A549 (cell line): ENCODE measurements around the gene PSMC3IP. TPM values are rescaled to one million over a fixed set of nuclear protein-coding genes. Genes with fewer than 3 reads are reported as not detected.
A peak's percentile ranks its signal among the peaks of the same experiment; 100 is the strongest.

ENCODE experiments used
- CBX8 ChIP-seq: fragments of 200-600 bp; sonication (generic); IDR thresholded peaks from 2 replicates; pipeline ENCODE4 v1.6.1; 2016
- CEBPB ChIP-seq, 2 experiments: fragments of >200 bp in 1 of 2; sonication (Bioruptor Twin) in 1 of 2; formaldehyde crosslinking in 1 of 2; IDR thresholded peaks; 2 replicates each; pipeline ENCODE4 v1.6.1; 2012 to 2016
- CHD4 ChIP-seq: fragments of 200-600 bp; sonication (generic); IDR thresholded peaks from 2 replicates; pipeline ENCODE4 v1.6.1; 2016; ENCODE audit warnings: antibody characterized with exemption, mild to moderate bottlenecking, borderline replicate concordance
- E2F6 ChIP-seq: IDR thresholded peaks from 2 replicates; pipeline ENCODE4 v1.6.1; 2012; ENCODE audit warnings: low read depth, borderline replicate concordance
- EHMT2 ChIP-seq: fragments of 200-600 bp; sonication (generic); IDR thresholded peaks from 2 replicates; pipeline ENCODE4 v1.6.1; 2016; ENCODE audit warnings: antibody characterized with exemption, low read depth, mild to moderate bottlenecking, moderate library complexity
- ESRRA ChIP-seq: fragments of 150-350 bp; IDR thresholded peaks from 2 replicates; pipeline ENCODE4 v1.6.1; 2014; ENCODE audit warnings: mild to moderate bottlenecking, low read length, borderline replicate concordance
- FOSB ChIP-seq: fragments of 250-450 bp; sonication (Bioruptor Pico); IDR thresholded peaks from 2 replicates; pipeline ENCODE4 v1.5.0; 2020; ENCODE audit warnings: mild to moderate bottlenecking, moderate library complexity
- FOXS1 ChIP-seq: fragments of 250-450 bp; sonication (Bioruptor Pico); IDR thresholded peaks from 2 replicates; pipeline ENCODE4 v1.5.0; 2020; ENCODE audit warnings: mild to moderate bottlenecking, moderate library complexity
- GATA3 ChIP-seq: IDR thresholded peaks from 2 replicates; pipeline ENCODE4 v1.6.1; 2012; ENCODE audit warnings: borderline replicate concordance
- HDAC2 ChIP-seq: fragments of 200-600 bp; sonication (generic); IDR thresholded peaks from 2 replicates; pipeline ENCODE4 v1.6.1; 2016
- HEYL ChIP-seq: fragments of 250-450 bp; sonication (Bioruptor Pico); IDR thresholded peaks from 2 replicates; pipeline ENCODE4 v1.8.0; 2021; ENCODE audit warnings: mild to moderate bottlenecking, moderate library complexity
- HOXA7 ChIP-seq: fragments of 250-450 bp; sonication (Bioruptor Pico); IDR thresholded peaks from 2 replicates; pipeline ENCODE4 v1.5.0; 2020; ENCODE audit warnings: mild to moderate bottlenecking, moderate library complexity
- HOXB5 ChIP-seq: fragments of 250-450 bp; sonication (Bioruptor Pico); IDR thresholded peaks from 2 replicates; pipeline ENCODE4 v1.5.0; 2020; ENCODE audit warnings: mild to moderate bottlenecking, moderate library complexity
- JUNB ChIP-seq: fragments of >200 bp; sonication (Bioruptor Twin); formaldehyde crosslinking; IDR thresholded peaks from 2 replicates; pipeline ENCODE4 v1.6.1; 2016
- KDM1A ChIP-seq: fragments of 200-600 bp; sonication (generic); IDR thresholded peaks from 2 replicates; pipeline ENCODE4 v1.6.1; 2016; ENCODE audit warnings: low read depth, mild to moderate bottlenecking
- KDM5A ChIP-seq: fragments of 200-600 bp; sonication (generic); IDR thresholded peaks from 2 replicates; pipeline ENCODE4 v1.6.1; 2016; ENCODE audit warnings: antibody characterized with exemption, mild to moderate bottlenecking
- MAFK ChIP-seq: fragments of 450-650 bp; IDR thresholded peaks from 2 replicates; pipeline ENCODE4 v1.6.1; 2014; ENCODE audit not compliant: partially characterized antibody
- NPAS2 ChIP-seq: fragments of 250-450 bp; sonication (Bioruptor Pico); IDR thresholded peaks from 2 replicates; pipeline ENCODE4 v1.8.0; 2022; ENCODE audit warnings: mild to moderate bottlenecking, moderate library complexity, borderline replicate concordance
- NR3C1 ChIP-seq: fragments of >200 bp; sonication (Bioruptor Twin); formaldehyde crosslinking; IDR thresholded peaks from 3 replicates; pipeline ENCODE4 v1.6.1; 2017
- PHF8 ChIP-seq: fragments of 200-600 bp; sonication (generic); IDR thresholded peaks from 2 replicates; pipeline ENCODE4 v1.6.1; 2016; ENCODE audit warnings: low read depth, mild to moderate bottlenecking, antibody characterized with exemption, moderate library complexity, borderline replicate concordance
- RAD21 ChIP-seq, 2 experiments: fragments of >200 bp in 1 of 2; sonication (Bioruptor Twin) in 1 of 2; formaldehyde crosslinking in 1 of 2; IDR thresholded peaks in 1 of 2; conservative IDR thresholded peaks in 1 of 2; 2 replicates in 1 of 2; 3 replicates in 1 of 2; pipeline ENCODE4 v1.6.1; 2012 to 2018; ENCODE audit warnings: inconsistent platforms in 1 of 2
- RARB ChIP-seq: fragments of 250-450 bp; sonication (Bioruptor Pico); IDR thresholded peaks from 2 replicates; pipeline ENCODE4 v1.8.0; 2021; ENCODE audit warnings: mild to moderate bottlenecking, moderate library complexity
- RCOR1 ChIP-seq: fragments of 150-350 bp; IDR thresholded peaks from 2 replicates; pipeline ENCODE4 v1.6.1; 2014; ENCODE audit warnings: antibody characterized with exemption, low read length, low read depth
- RNF2 ChIP-seq: fragments of 200-600 bp; sonication (generic); IDR thresholded peaks from 2 replicates; pipeline ENCODE4 v1.6.1; 2016; ENCODE audit warnings: low read depth, mild to moderate bottlenecking, antibody characterized with exemption, moderate library complexity, borderline replicate concordance
- SMC3 ChIP-seq: fragments of >200 bp; sonication (Bioruptor Twin); formaldehyde crosslinking; IDR thresholded peaks from 3 replicates; pipeline ENCODE4 v1.6.1; 2018; ENCODE audit warnings: inconsistent platforms
- SREBF2 ChIP-seq: fragments of 450-650 bp; IDR thresholded peaks from 2 replicates; pipeline ENCODE4 v1.6.1; 2014; ENCODE audit warnings: mild to moderate bottlenecking, moderate library complexity
- ZC3H11A ChIP-seq: fragments of 450-650 bp; IDR thresholded peaks from 2 replicates; pipeline ENCODE4 v1.6.1; 2014; ENCODE audit warnings: antibody characterized with exemption, mild to moderate bottlenecking
- ZFP36 ChIP-seq: fragments of 450-650 bp; IDR thresholded peaks from 2 replicates; pipeline ENCODE4 v1.6.1; 2014; ENCODE audit warnings: borderline replicate concordance; ENCODE audit not compliant: partially characterized antibody
- polyA plus RNA-seq, 4 experiments: library from polyadenylated mRNA; depleted of rRNA in 3 of 4; stranded (reverse); fragments of >200 nt; fragmentation: RNase III in 1 of 4; extraction: RNeasy Plus Mini Kit Qiagen cat#74134 plus additional on column Dnase treatment in 1 of 4; gene quantifications; 2 replicates in 3 of 4; 3 replicates in 1 of 4; pipeline ENCODE4 v1.2.3, GENCODE V29; 2011 to 2017
- TF ChIP-seq, protein P1 (sequence below): fragments of 250-450 bp; sonication (Bioruptor Pico); IDR thresholded peaks from 2 replicates; pipeline ENCODE4 v1.5.0; 2020; ENCODE audit warnings: low read depth, mild to moderate bottlenecking, moderate library complexity
- TF ChIP-seq, protein P2 (sequence below): IDR thresholded peaks from 2 replicates; pipeline ENCODE4 v1.6.1; 2012
- TF ChIP-seq, protein P3 (sequence below): fragments of 200-600 bp; sonication (generic); IDR thresholded peaks from 2 replicates; pipeline ENCODE4 v1.6.1; 2016; ENCODE audit warnings: antibody characterized with exemption, mild to moderate bottlenecking, moderate library complexity
- TF ChIP-seq, protein P4 (sequence below): fragments of >200 bp; sonication (Bioruptor Twin); formaldehyde crosslinking; IDR thresholded peaks from 2 replicates; pipeline ENCODE4 v1.6.1; 2016
- TF ChIP-seq, protein P5 (sequence below): fragments of 450-650 bp; IDR thresholded peaks from 2 replicates; pipeline ENCODE4 v1.6.1; 2014; ENCODE audit warnings: antibody characterized with exemption
- TF ChIP-seq, protein P6 (sequence below): fragments of >200 bp; sonication (Bioruptor Twin); formaldehyde crosslinking; IDR thresholded peaks from 3 replicates; pipeline ENCODE4 v1.6.1; 2016
- TF ChIP-seq, protein P7 (sequence below): IDR thresholded peaks from 2 replicates; pipeline ENCODE4 v1.6.1; 2012

The PSMC3IP gene
- polyA plus RNA-seq, 2 of the 4 experiments (the other 2 are of a cell fraction), result 26.1 to 37.9 TPM

DNA sequence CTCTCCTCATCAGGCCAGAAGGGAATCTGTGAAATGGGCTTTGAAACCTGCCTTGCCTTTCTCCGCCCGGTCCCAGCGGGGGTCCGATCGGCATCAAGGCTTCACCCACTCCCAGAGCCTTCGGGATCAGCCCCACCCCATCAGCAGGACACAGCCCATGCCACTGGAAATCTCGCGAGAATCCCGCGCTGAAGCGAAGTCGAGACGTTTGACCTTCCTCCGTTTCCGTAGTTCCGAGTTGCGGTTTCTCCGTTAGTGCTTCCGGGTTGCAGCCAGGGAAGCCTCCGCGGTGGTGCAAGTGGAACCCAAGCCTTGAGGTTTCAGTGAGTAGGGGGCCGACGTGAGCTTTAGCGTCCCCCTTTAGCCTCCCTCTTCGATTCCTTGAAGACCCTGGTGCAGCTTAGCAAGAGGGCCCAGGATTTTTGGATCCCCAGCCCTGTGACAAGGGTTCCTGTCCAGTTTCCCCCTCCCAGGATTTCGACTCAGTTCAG is 15.6 kb downstream of the PSMC3IP start, which contains the start of gene COASY (continued):
- TF ChIP-seq, protein P1, sequence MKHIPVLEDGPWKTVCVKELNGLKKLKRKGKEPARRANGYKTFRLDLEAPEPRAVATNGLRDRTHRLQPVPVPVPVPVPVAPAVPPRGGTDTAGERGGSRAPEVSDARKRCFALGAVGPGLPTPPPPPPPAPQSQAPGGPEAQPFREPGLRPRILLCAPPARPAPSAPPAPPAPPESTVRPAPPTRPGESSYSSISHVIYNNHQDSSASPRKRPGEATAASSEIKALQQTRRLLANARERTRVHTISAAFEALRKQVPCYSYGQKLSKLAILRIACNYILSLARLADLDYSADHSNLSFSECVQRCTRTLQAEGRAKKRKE, result no peak
- no peak for TF ChIP-seq HDAC2
- TF ChIP-seq ZFP36, result no peak
- no peak for TF ChIP-seq PHF8
- peak; percentile 86 for TF ChIP-seq GATA3
- no peak for TF ChIP-seq RARB (CRISPR knock-in tag)
- TF ChIP-seq, protein P2, sequence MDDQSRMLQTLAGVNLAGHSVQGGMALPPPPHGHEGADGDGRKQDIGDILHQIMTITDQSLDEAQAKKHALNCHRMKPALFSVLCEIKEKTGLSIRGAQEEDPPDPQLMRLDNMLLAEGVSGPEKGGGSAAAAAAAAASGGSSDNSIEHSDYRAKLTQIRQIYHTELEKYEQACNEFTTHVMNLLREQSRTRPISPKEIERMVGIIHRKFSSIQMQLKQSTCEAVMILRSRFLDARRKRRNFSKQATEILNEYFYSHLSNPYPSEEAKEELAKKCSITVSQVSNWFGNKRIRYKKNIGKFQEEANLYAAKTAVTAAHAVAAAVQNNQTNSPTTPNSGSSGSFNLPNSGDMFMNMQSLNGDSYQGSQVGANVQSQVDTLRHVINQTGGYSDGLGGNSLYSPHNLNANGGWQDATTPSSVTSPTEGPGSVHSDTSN, result no peak; the same call in 1 of the 2 replicates
- TF ChIP-seq EHMT2, result no peak
- no peak for TF ChIP-seq SREBF2
- no peak for TF ChIP-seq RAD21 (conservative IDR thresholded peaks at IDR 0.05 in 1 of 2, IDR thresholded peaks at IDR 0.05 in 1 of 2)
- TF ChIP-seq, protein P3, sequence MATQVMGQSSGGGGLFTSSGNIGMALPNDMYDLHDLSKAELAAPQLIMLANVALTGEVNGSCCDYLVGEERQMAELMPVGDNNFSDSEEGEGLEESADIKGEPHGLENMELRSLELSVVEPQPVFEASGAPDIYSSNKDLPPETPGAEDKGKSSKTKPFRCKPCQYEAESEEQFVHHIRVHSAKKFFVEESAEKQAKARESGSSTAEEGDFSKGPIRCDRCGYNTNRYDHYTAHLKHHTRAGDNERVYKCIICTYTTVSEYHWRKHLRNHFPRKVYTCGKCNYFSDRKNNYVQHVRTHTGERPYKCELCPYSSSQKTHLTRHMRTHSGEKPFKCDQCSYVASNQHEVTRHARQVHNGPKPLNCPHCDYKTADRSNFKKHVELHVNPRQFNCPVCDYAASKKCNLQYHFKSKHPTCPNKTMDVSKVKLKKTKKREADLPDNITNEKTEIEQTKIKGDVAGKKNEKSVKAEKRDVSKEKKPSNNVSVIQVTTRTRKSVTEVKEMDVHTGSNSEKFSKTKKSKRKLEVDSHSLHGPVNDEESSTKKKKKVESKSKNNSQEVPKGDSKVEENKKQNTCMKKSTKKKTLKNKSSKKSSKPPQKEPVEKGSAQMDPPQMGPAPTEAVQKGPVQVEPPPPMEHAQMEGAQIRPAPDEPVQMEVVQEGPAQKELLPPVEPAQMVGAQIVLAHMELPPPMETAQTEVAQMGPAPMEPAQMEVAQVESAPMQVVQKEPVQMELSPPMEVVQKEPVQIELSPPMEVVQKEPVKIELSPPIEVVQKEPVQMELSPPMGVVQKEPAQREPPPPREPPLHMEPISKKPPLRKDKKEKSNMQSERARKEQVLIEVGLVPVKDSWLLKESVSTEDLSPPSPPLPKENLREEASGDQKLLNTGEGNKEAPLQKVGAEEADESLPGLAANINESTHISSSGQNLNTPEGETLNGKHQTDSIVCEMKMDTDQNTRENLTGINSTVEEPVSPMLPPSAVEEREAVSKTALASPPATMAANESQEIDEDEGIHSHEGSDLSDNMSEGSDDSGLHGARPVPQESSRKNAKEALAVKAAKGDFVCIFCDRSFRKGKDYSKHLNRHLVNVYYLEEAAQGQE, result peak; percentile 99
- TF ChIP-seq ESRRA, result no peak
- TF ChIP-seq FOSB (CRISPR knock-in tag), result no peak
- TF ChIP-seq CEBPB (IDR thresholded peaks at IDR 0.05), result peak in 1 of 2 experiments; percentile 58; a peak in 1 of 4 replicates
- no peak for TF ChIP-seq HEYL (CRISPR knock-in tag)
- no peak for TF ChIP-seq MAFK
- TF ChIP-seq CBX8, result no peak
- TF ChIP-seq RNF2, result no peak
- TF ChIP-seq HOXB5 (CRISPR knock-in tag), result no peak
- no peak for TF ChIP-seq RCOR1
- TF ChIP-seq, protein P4, sequence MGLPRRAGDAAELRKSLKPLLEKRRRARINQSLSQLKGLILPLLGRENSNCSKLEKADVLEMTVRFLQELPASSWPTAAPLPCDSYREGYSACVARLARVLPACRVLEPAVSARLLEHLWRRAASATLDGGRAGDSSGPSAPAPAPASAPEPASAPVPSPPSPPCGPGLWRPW, result no peak
- TF ChIP-seq KDM1A, result peak; percentile 29; the same call in 1 of the 2 replicates
- TF ChIP-seq ZC3H11A, result no peak
- TF ChIP-seq, protein P5, sequence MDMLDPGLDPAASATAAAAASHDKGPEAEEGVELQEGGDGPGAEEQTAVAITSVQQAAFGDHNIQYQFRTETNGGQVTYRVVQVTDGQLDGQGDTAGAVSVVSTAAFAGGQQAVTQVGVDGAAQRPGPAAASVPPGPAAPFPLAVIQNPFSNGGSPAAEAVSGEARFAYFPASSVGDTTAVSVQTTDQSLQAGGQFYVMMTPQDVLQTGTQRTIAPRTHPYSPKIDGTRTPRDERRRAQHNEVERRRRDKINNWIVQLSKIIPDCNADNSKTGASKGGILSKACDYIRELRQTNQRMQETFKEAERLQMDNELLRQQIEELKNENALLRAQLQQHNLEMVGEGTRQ, result no peak
- no peak for TF ChIP-seq HOXA7 (CRISPR knock-in tag)
- no peak for TF ChIP-seq NR3C1
- peak; percentile 73; the same call in 1 of the 2 replicates for TF ChIP-seq KDM5A
- TF ChIP-seq SMC3, result no peak
- 0 out of 2 replicates have a peak, but pooled peaks have one; percentile 75 for TF ChIP-seq CHD4
- TF ChIP-seq, protein P6, sequence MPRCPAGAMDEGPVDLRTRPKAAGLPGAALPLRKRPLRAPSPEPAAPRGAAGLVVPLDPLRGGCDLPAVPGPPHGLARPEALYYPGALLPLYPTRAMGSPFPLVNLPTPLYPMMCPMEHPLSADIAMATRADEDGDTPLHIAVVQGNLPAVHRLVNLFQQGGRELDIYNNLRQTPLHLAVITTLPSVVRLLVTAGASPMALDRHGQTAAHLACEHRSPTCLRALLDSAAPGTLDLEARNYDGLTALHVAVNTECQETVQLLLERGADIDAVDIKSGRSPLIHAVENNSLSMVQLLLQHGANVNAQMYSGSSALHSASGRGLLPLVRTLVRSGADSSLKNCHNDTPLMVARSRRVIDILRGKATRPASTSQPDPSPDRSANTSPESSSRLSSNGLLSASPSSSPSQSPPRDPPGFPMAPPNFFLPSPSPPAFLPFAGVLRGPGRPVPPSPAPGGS, result peak; percentile 64; the same call in 1 of the 3 replicates
- no peak for TF ChIP-seq NPAS2 (CRISPR knock-in tag)
- TF ChIP-seq FOXS1, result no peak
- TF ChIP-seq E2F6, result 0 out of 2 replicates have a peak, but pooled peaks have one; percentile 71
- TF ChIP-seq JUNB, result peak; percentile 12; the same call in 1 of the 2 replicates
- TF ChIP-seq, protein P7, sequence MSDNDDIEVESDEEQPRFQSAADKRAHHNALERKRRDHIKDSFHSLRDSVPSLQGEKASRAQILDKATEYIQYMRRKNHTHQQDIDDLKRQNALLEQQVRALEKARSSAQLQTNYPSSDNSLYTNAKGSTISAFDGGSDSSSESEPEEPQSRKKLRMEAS, result peak; percentile 94
